Kasumi-1 (cell line): ENCODE measurements around the gene RUSC2.

Experiments used
- DNase-seq, 2 experiments: peaks; one replicate each; lab custom pipeline; 2025; lab: John Stamatoyannopoulos, UW

Gene RUSC2, protein sequence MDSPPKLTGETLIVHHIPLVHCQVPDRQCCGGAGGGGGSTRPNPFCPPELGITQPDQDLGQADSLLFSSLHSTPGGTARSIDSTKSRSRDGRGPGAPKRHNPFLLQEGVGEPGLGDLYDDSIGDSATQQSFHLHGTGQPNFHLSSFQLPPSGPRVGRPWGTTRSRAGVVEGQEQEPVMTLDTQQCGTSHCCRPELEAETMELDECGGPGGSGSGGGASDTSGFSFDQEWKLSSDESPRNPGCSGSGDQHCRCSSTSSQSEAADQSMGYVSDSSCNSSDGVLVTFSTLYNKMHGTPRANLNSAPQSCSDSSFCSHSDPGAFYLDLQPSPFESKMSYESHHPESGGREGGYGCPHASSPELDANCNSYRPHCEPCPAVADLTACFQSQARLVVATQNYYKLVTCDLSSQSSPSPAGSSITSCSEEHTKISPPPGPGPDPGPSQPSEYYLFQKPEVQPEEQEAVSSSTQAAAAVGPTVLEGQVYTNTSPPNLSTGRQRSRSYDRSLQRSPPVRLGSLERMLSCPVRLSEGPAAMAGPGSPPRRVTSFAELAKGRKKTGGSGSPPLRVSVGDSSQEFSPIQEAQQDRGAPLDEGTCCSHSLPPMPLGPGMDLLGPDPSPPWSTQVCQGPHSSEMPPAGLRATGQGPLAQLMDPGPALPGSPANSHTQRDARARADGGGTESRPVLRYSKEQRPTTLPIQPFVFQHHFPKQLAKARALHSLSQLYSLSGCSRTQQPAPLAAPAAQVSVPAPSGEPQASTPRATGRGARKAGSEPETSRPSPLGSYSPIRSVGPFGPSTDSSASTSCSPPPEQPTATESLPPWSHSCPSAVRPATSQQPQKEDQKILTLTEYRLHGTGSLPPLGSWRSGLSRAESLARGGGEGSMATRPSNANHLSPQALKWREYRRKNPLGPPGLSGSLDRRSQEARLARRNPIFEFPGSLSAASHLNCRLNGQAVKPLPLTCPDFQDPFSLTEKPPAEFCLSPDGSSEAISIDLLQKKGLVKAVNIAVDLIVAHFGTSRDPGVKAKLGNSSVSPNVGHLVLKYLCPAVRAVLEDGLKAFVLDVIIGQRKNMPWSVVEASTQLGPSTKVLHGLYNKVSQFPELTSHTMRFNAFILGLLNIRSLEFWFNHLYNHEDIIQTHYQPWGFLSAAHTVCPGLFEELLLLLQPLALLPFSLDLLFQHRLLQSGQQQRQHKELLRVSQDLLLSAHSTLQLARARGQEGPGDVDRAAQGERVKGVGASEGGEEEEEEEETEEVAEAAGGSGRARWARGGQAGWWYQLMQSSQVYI (N-terminal part only)

GRCh38 chr9:35489313-35490154, at the start of gene RUSC2:
Gene RUSC2, plus strand, starts transcription at chr9:35490111. Its CDS starts 56,411 bp downstream, at chr9:35546522.
- peak; percentile 76 to 83 for DNase-seq

DNA sequence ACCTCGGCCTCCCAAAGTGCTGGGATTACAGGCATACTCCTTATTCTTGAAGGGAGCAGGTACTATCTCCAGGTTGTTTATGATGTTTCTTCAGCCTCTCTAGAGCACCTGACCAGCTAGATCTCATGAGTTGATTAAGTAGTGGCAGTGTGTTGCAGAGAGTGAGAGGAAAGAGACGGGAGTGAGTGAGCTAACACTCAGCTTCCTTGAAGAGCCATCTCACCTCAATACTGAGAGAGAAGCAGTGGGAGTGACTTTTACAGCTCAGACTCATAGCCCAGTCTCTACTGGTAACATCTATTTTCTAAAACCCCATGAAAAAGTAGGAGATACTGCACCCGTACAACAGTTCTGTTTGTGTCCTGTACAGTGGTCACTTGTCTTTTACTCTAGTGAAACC, 43.9 kb upstream of the RUSC2 start:
- DNase-seq, result no peak

DNA sequence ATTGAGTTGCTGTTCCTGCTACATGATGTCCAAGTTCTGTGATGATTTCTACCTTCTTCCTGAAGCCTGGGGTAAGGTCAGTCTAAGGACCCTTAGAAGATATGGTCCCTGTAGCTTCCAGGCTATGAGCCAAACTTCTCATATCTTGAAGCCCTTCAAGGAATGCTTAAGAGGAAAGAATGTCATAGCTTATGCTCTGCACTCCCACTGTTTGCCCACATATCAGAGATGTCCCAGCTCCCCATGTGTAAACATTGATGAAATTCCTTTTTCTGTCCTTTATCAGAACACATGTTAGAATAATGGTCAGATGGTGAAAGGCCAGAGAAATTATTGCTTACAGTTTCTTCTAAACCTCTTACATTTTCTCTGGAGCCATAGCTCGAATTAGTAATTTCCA, 41.4 kb upstream of the RUSC2 start:
- no peak for DNase-seq

GRCh38 chr9:35452481-35452880, 37.4 kb upstream of the RUSC2 start:
- DNase-seq, result no peak

GRCh38 chr9:35453786-35454185, 36.1 kb upstream of the RUSC2 start:
- no peak for DNase-seq

- DNase-seq, result no peak
Measured at GRCh38 chr9:35464141-35465025, 25.5 kb upstream of the RUSC2 start.

GRCh38 chr9:35470340-35470739, 19.6 kb upstream of the RUSC2 start:
- no peak for DNase-seq

GRCh38 chr9:35470894-35471293, 19.0 kb upstream of the RUSC2 start:
- no peak for DNase-seq

GRCh38 chr9:35476596-35476995, 13.3 kb upstream of the RUSC2 start:
- DNase-seq, result no peak

DNA sequence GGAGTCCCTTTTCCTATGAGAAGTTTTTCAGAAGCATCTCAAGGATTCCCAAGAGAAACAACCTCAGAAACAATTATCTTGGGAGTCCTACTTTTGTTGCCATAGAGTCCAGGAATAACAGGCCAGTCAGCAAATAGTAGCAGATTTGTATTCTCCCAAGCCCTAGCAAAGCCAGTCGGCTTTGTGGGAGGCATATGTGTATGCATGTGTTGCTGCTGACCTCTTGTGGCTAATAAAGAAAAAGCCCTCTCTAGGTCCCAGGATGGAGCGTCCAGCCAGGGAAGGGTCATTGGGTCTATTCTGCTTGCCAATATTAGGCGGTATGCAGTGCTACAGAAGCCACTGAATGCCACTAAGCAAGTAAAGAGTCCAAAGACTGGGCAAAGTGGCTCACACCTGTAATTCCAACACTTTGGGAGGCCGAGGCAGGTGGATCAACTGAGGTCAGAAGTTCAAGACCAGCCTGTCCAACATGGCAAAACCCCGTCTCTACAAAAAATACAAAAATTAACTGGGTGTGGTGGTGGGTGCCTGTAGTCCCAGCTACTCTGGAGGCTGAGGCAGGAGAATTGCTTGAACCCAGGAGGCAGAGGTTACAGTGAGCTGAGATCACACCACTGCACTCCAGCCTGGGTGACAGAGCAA, 12.6 kb upstream of the RUSC2 start:
- DNase-seq, result peak; percentile 66 to 81

- no peak for DNase-seq
Measured at GRCh38 chr9:35478871-35479270, 11.0 kb upstream of the RUSC2 start.

- peak; percentile 81 to 91 for DNase-seq
Measured at GRCh38 chr9:35481347-35481975, 8.4 kb upstream of the RUSC2 start.

DNA sequence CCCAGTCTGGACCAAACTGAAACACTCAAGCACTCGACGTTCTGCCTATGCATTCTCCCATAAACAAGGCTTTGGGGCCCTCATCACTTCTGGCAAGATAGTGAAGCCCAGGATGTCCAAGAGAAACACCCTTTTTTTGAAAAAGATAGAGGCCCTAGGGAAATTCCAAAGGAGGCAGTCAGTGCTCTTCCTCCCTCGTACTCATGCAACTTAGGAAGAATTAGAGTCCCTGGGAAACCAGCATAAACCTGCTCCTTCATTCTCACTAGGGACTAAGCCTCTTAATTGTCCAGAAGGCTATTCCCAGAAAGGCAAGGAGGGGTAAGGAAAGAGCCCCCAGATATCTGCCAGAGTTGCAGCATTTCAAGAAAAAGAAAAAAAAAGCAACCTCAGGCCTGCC, 7.8 kb upstream of the RUSC2 start:
- DNase-seq, result no peak

DNA sequence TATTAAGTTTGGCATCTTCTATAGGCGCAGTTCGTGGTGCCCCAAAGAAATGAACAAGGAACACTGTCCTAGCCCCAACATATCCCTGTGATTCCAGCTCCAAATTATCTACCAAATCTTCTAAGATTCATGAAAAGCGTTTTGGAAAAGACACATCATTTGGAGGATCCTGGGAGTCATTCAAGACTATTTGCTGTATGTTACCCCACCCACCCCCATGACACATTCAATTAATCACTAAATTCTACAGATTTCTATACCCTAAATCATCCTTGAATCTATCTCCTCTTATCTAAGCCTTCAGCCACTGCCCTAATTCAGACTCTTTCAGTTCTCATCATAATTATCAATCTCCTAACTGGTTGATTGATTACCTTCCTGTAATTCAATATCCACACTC, 5.5 kb upstream of the RUSC2 start:
- no peak for DNase-seq

- no peak for DNase-seq
Measured at GRCh38 chr9:35487081-35487480, 2.8 kb upstream of the RUSC2 start.

- DNase-seq, result no peak
Measured at GRCh38 chr9:35488021-35488420, 1.9 kb upstream of the RUSC2 start.

GRCh38 chr9:35488566-35489312, 1.2 kb upstream of the RUSC2 start:
- DNase-seq, result no peak

DNA sequence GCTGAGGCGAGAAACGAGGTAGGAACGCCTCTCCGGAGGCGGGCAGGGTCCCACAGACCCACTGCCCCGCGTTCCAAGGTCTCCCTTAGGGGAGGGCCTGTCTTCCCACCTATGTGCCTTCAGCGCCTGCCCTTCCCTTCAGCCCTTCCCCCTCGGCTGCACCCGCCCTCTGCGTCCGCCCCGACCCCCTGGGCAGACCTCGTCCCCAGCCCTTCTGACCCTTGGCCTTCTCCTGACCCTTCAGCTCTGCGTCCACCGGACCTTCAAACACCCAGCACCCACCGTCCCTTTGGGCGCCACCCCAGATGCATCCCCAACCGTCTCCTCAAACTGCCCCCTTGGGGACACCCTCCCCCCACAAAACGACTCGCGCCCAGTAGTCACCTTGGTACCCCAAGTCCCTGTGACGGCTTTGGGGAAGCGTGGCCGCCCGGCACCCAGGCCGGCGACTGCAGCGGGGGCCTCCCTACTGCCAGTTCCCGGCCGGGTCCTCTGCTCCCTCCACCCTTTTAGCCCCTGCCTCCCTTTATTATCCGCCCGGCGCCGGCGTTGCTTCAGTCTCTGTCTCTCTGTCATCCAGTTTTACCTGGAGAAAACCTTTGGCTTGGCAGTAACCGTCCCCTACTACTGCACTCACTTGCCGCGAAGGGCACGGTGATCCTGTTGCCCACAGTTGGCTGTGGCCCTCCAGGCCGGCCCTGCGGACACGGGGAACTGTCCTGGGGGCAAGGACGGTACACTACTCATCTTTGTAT, 421 bp downstream of the RUSC2 start:
- no peak for DNase-seq
